Mucosa of descending colon (tissue), 3 donors: ENCODE data around the gene HHIP. TPM values are rescaled to one million over a fixed set of nuclear protein-coding genes. Genes with fewer than 3 reads are reported as not detected.

Experiments used
- ATAC-seq: fragments of 200-7000 bp; cut with Tn5 transposase; one replicate; pipeline ENCODE4 v1.9.1; 2020; ENCODE audit warnings: mild to moderate bottlenecking, moderate library complexity
- DNase-seq, 3 donors: peaks; one replicate each; pipeline ENCODE4 v3.0.0-alpha.2; 2020
- H3K36me3 ChIP-seq: fragments of 200-600 bp; one replicate; pipeline ENCODE4 v1.8.0; 2021; ENCODE audit warnings: low read depth, mild to moderate bottlenecking
- H3K4me1 ChIP-seq: fragments of 200-600 bp; one replicate; pipeline ENCODE4 v1.8.0; 2021; ENCODE audit warnings: low read depth, mild to moderate bottlenecking
- H3K4me3 ChIP-seq: fragments of 200-600 bp; one replicate; pipeline ENCODE4 v1.8.0; 2021; ENCODE audit warnings: mild to moderate bottlenecking
- H3K9me3 ChIP-seq: fragments of 200-600 bp; one replicate; pipeline ENCODE4 v1.8.0; 2021; ENCODE audit warnings: mild to moderate bottlenecking
- intact Hi-C, 2 donors: fragments of 100-400 bp; cut with DNase I in 1 of 2; cut with micrococcal nuclease in 1 of 2; formaldehyde crosslinking; loops; one replicate each; pipeline versions ENCODE4 v1.11.0 to v1.11.1; 2022; cut with DNase I, micrococcal nuclease
- total RNA-seq, 3 donors: library from RNA; stranded (reverse); fragmentation: NEBNext Ultra II Directional in 2 of 3; extraction: Animal tissue kit (Norgen Biotek cat#: 25700) in 2 of 3; gene quantifications; one replicate each; pipeline versions ENCODE4 v1.2.1 to v1.2.4, GENCODE V29; 2021 to 2023
- TF ChIP-seq, protein P1 (sequence below): fragments of 200-600 bp; IDR thresholded peaks from one replicate; pipeline ENCODE4 v1.8.0; 2022; ENCODE audit warnings: antibody characterized with exemption, mild to moderate bottlenecking
- donor health status: DM: no; HTN: no; CAD: no; lungs with moderate emphysema.
- donor health status: DM: no; HTN: no; CAD: no.
- donor health status: DM: no; HTN: yes; CAD: no.

Gene HHIP
- total RNA-seq, 3 donors from 2014 or later = 2.4 to 5.5 (median 2.7) TPM

DNA sequence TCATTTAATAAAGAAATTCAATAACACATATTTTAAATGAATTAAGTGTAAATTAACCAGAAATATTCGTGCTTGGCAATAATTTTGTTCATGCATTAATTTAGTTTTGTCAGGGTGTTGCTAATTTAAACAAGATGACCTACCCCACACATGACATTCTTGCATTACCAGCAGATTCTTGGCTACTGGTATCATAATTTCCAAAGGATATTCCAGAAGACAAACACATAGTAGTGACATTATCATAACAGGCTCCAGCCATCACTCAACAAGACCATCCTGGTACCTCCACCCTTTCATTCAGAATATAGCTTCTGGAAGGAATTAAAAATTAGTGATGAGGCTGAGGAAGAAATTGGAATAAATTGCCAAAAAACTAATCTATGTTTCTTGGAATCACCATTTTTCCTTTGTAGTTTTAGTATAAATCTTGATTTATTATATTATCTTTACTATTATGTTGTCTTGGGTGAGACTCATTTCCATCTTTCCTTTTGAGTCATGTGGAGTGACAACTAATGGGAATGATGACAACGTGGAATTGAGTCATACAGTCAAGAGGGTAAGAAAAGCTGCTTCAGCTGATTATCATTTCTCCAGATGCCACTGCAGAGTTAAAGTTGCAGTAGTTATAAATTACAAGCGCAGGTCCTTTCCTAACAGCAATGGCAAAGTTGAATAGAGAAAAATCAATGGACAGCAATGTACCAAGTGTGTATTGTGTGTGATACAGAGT lies 30.9 kb upstream of the HHIP start:
- TF ChIP-seq, protein P1, sequence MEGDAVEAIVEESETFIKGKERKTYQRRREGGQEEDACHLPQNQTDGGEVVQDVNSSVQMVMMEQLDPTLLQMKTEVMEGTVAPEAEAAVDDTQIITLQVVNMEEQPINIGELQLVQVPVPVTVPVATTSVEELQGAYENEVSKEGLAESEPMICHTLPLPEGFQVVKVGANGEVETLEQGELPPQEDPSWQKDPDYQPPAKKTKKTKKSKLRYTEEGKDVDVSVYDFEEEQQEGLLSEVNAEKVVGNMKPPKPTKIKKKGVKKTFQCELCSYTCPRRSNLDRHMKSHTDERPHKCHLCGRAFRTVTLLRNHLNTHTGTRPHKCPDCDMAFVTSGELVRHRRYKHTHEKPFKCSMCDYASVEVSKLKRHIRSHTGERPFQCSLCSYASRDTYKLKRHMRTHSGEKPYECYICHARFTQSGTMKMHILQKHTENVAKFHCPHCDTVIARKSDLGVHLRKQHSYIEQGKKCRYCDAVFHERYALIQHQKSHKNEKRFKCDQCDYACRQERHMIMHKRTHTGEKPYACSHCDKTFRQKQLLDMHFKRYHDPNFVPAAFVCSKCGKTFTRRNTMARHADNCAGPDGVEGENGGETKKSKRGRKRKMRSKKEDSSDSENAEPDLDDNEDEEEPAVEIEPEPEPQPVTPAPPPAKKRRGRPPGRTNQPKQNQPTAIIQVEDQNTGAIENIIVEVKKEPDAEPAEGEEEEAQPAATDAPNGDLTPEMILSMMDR = no peak
- DNase-seq (no peak), ATAC-seq (no peak)
- intact Hi-C loops = no loop called here
- H3K4me1 ChIP-seq = no peaks in the 10 kb centered on the region
- no peak overlapping the region for H3K4me3 ChIP-seq
- no peaks in the 10 kb centered on the region for H3K36me3 ChIP-seq
- H3K9me3 ChIP-seq = no peaks in the 10 kb centered on the region

DNA sequence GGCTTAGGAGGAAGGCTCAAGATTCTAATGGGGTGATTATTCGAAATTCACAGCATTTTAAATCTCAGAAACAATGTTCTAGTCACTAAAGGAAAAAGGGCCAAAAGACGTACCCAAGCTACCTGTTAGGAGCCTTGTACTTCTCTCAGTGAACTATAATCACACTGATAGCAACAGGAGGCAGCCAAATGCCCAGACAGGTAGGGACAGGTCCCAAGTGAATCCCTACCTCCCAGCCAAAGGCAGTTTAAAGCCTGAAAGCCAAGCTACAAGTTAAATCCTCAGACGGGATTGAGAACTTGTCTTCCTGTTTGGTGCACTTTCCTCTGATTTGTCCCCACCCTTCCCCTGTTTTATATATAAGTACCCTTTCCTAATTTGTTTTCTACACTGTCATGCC lies 24.3 kb upstream of the HHIP start:
- no peaks in the 10 kb centered on the region for H3K9me3 ChIP-seq
- TF ChIP-seq, protein P1 = no peak
- no peaks in the 10 kb centered on the region for H3K4me1 ChIP-seq
- DNase-seq (no peak), ATAC-seq (no peak)
- H3K4me3 ChIP-seq = no peak overlapping the region
- intact Hi-C loops = no loop called here
- no peaks in the 10 kb centered on the region for H3K36me3 ChIP-seq

DNA sequence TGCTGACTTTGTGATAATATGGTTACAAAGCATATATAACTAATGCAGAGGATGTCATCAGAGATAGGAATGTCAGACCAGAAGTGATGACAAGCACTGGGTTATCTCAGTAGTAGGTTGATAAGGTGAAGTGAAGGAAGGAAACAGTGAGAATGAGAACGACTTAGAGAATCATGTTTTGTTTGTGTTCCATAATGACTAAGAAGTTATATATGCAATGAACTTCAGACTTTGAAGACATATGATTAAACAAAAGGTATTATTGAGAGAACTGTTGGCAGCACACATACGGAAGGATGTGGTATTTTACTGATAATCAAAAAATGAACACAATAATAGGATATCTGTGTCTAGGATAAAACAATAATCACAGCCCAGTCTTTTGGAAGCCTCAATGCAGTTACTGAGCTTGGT lies 18.3 kb upstream of the HHIP start:
- TF ChIP-seq, protein P1 = no peak
- H3K9me3 ChIP-seq = no peaks in the 10 kb centered on the region
- ATAC-seq (peak; percentile 41), DNase-seq (no peak)
- intact Hi-C loops = no loop called here
- H3K4me1 ChIP-seq = no peaks in the 10 kb centered on the region
- H3K4me3 ChIP-seq = no peak overlapping the region
- H3K36me3 ChIP-seq = no peaks in the 10 kb centered on the region

- TF ChIP-seq, protein P1 = no peak
- no peaks in the 10 kb centered on the region for H3K4me1 ChIP-seq
- intact Hi-C loops = no loop called here
- no peak overlapping the region for H3K4me3 ChIP-seq
- no peak for DNase-seq
- no peaks in the 10 kb centered on the region for H3K9me3 ChIP-seq
- peaks cover 4% of the 10 kb centered on the region for H3K36me3 ChIP-seq
- no peak for ATAC-seq
Measured at GRCh38 chr4:144633215-144633614, 12.7 kb upstream of the HHIP start.

DNA sequence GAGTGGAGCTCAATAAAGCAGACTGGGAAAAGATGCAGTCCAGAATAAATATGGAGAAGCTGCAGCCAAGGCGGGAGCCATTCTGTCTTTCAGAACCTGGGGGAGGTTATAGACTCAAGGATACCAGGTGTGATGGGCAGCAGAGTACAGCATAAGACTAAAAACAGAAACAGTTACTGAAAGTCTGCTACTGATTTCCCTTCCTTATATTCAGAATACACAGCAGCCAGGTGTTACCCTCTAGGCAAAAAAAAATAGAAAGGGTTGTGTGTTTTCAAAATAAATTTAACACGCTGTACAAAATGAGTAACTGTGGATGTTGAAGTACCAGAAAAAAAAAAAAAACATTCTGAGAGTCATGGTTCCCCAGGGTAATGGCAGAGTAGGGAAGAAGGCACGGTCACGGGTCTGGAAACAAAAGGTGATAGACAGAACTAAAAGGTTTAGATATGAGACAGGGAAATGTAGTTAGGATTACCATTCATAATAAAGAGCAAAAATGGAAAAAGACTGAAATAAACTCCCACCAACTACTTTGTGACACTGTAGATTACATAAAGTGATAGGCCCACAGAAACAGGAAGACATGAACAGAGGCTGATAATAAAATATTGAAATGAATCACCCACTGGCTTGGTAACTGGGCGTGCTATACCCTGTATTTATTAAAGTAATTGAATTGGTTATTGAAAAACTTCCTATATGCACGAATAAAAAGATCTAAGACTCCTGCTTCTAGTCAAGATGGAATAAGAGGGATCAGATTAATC lies 10.8 kb upstream of the HHIP start:
- Histone ChIP-seq H3K9me3 (no peaks in the 10 kb centered on the region), H3K4me1 (no peaks in the 10 kb centered on the region), H3K4me3 (no peak overlapping the region), H3K36me3 (peaks cover 4% of the 10 kb centered on the region)
- ATAC-seq (no peak), DNase-seq (no peak)
- TF ChIP-seq, protein P1 = no peak
- intact Hi-C loops = no loop called here
